ENCODE data around the gene HOXD8.
A peak's percentile ranks its signal among the peaks of the same experiment; 100 is the strongest.

HOXD8 gene

DNA sequence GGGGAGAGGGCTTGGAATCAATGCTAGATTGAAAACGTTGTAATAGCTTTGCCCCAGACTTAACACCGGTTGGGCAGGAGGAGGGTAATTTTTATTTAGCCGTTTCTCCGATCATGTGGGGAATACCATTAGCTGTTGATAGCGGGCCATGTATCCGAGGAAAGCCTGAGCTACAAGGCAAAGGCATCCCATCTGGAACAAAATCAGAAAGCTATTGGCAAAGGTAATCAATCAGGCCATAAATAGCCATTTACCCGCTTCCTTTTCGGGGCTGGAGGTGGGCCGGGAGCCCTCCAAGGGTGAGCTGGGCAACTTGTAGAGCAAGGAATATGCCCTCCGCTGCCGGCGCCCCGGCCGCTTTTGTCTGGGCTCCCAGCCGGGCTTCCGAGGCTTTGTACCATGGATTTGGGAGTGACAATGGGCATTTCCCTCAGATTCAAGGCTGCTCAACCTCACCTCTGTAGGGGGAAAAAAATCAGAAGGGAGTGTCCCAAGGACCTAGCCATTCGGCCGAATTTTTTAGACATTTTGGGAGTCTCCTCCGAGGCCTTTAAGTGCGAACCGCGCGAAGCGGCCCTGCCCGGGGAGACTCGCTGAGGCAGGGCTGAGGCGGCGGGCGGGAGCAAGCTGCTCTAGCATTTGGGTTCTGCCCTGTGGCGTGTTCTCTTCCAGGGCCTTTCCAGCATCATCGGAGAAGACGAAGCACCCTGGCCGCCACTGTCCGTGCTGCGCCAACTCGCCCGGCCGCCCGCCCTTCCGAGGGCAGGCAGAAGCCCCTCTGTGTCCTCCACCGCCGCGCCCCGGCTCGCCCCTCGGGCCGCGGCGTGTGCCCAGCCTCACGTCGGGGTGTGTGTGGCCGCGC, 8.1 kb upstream of the HOXD8 start:
- DNase-seq (ENCODE audit: low read depth) = no peak
- TF ChIP-seq, protein P1, sequence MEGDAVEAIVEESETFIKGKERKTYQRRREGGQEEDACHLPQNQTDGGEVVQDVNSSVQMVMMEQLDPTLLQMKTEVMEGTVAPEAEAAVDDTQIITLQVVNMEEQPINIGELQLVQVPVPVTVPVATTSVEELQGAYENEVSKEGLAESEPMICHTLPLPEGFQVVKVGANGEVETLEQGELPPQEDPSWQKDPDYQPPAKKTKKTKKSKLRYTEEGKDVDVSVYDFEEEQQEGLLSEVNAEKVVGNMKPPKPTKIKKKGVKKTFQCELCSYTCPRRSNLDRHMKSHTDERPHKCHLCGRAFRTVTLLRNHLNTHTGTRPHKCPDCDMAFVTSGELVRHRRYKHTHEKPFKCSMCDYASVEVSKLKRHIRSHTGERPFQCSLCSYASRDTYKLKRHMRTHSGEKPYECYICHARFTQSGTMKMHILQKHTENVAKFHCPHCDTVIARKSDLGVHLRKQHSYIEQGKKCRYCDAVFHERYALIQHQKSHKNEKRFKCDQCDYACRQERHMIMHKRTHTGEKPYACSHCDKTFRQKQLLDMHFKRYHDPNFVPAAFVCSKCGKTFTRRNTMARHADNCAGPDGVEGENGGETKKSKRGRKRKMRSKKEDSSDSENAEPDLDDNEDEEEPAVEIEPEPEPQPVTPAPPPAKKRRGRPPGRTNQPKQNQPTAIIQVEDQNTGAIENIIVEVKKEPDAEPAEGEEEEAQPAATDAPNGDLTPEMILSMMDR (conservative IDR thresholded peaks at IDR 0.05; ENCODE audit: low read length) = no peak
- H3K4me3 ChIP-seq (ENCODE audit: low read length) = no peak overlapping the region

DNA sequence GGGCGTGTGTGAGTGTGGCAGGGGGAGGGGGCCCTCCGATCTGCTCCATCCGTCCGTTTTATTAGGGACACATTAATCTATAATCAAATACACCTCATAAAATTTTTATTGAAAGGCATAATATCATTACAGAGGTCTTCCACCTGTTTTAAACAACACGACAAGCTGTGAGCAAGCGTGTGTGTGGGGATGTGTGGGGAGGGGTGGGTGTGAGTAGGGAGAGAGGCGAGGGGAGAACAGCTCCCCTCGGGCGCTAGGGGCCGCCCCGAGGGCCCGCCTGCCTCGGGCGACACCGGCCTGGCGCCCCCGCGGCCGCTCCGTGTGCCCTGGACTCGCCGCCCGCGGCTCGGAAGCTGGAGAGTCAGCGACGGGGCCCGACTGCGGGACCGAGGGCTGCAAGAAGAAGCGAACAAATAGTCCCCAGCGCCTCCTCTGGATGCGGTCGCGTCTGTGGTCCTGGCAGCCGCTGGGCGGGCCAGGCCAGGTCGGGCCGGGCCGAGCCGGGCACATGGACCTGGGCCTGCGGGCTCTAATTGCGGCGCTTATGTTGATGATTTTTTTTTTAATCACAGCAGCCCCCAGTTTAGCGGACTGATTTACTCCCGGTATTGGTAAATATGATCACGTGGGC, 7.3 kb upstream of the HOXD8 start:
- peak overlapping the region; percentile 66 for H3K4me3 ChIP-seq (ENCODE audit: low read length)
- TF ChIP-seq, protein P1 (conservative IDR thresholded peaks at IDR 0.05; ENCODE audit: low read length) = no peak
- DNase-seq (ENCODE audit: low read depth) = no peak

DNA sequence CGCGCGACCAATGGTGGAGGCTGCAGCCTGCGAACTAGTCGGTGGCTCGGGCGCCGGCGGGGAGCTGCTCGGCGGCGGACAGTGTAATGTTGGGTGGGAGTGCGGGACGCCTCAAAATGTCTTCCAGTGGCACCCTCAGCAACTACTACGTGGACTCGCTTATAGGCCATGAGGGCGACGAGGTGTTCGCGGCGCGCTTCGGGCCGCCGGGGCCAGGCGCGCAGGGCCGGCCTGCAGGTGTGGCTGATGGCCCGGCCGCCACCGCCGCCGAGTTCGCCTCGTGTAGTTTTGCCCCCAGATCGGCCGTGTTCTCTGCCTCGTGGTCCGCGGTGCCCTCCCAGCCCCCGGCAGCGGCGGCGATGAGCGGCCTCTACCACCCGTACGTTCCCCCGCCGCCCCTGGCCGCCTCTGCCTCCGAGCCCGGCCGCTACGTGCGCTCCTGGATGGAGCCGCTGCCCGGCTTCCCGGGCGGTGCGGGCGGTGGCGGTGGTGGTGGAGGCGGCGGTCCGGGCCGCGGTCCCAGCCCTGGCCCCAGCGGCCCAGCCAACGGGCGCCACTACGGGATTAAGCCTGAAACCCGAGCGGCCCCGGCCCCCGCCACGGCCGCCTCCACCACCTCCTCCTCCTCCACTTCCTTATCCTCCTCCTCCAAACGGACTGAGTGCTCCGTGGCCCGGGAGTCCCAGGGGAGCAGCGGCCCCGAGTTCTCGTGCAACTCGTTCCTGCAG, 6.7 kb upstream of the HOXD8 start, which contains the start of gene HOXD9:
HOXD9 (plus strand) TSS at position 37 of the 728 bp plus-strand sequence; CDS start at position 87, 50 bp downstream.
- TF ChIP-seq, protein P1 (conservative IDR thresholded peaks at IDR 0.05; ENCODE audit: low read length) = no peak
- DNase-seq (ENCODE audit: low read depth) = peak; percentile 84

DNA sequence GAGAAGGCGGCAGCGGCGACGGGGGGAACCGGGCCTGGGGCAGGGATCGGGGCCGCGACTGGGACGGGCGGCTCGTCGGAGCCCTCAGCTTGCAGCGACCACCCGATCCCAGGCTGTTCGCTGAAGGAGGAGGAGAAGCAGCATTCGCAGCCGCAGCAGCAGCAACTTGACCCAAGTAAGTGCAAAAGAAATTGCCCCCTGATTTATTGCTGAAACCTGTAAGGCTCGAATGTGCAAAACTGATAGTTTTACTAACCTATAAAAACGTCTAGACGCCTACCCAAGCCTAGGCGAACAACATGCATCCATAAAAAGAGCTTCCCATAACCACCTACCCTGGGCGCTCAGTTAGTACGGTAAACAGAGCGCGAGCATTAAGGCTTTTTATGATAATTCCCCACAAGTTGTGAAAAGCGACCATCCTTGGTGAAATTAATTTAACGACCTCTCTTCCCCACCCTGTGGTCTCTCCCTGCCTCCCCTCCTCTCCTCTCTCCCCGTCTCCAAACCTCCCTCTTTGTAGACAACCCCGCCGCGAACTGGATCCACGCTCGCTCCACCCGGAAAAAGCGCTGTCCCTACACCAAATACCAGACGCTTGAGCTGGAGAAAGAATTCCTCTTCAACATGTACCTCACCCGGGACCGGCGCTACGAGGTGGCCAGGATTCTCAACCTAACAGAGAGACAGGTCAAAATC, 5.9 kb upstream of the HOXD8 start:
- TF ChIP-seq, protein P1 (conservative IDR thresholded peaks at IDR 0.05; ENCODE audit: low read length) = no peak
- no peak for DNase-seq (ENCODE audit: low read depth)
- peak overlapping the region; percentile 66 for H3K4me3 ChIP-seq (ENCODE audit: low read length)

More for the DNA sequence above, 6.7 kb upstream of the HOXD8 start, which contains the start of gene HOXD9:
- peak within 1 kb of the TSS; percentile 66 for H3K4me3 ChIP-seq (ENCODE audit: low read length)

DNA sequence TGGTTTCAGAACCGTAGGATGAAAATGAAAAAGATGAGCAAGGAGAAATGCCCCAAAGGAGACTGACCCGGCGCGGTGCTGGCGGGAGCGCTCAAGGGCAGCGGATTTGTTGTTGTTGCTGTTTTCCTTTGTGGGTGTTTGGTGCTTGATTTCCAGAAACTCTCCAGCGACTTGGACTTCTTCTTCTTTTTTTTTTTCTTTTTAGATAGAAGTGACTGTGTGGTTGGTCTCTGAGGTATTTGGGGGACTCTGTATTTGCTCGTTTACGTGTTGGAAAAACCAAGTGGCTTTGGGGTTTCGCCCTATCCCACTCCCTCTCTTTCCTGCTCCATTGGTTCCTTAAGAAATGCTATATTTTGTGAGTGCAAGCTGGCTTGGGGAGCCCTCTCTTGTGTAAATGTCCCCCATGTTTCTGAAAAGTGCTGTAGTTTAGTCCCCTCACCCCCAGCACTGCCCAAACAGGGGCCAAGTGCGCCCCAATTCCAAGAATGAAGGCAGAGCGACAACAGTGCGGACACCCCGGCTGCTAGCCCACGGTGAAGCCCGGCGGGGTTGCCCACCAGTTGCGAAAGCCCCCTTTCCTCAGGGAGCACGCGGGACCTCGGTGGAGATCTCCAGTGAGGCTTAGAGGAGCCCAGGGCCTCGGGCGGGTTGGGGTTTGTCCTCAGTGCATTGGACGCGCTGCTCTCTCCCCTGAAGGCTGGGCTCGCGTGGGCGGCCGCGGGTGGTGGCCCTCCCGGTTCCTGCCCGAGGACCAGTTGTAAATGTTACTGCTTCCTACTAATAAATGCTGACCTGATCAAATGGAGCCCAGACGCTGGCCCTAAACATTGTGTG, 5.2 kb upstream of the HOXD8 start:
- TF ChIP-seq, protein P1 (conservative IDR thresholded peaks at IDR 0.05; ENCODE audit: low read length) = no peak
- H3K4me3 ChIP-seq (ENCODE audit: low read length) = no peak overlapping the region; the same call in 1 of the 2 replicates
- no peak for DNase-seq (ENCODE audit: low read depth)
